Breast epithelium (tissue), 4 donors: ENCODE results near the gene ISG20L2. TPM values are rescaled to one million over a fixed set of nuclear protein-coding genes. Genes with fewer than 3 reads are reported as not detected.
A peak's percentile ranks its signal among the peaks of the same experiment; 100 is the strongest.

Source experiments
- DNase-seq, 2 donors: peaks; one replicate each; pipeline ENCODE4 v3.0.0-alpha.2; 2019; ENCODE audit warnings: low spot score in 2 of 2
- H3K27ac ChIP-seq, 2 donors: fragments of 200-600 bp; sonication (generic) in 1 of 2; one replicate each; pipeline ENCODE4 v1.5.1; 2016 to 2019; ENCODE audit warnings: mild to moderate bottlenecking in 1 of 2
- H3K27me3 ChIP-seq, 2 donors: fragments of 200-600 bp; sonication (generic) in 1 of 2; one replicate each; pipeline versions ENCODE4 v1.5.1 to v1.6.0; 2017 to 2019; ENCODE audit warnings: control low read depth in 1 of 2, mild to moderate bottlenecking in 1 of 2
- H3K36me3 ChIP-seq: fragments of 200-600 bp; one replicate; pipeline ENCODE4 v1.5.1; 2019
- H3K4me1 ChIP-seq, 2 donors: fragments of 200-600 bp; sonication (generic); one replicate each; pipeline ENCODE4 v1.5.1; 2016 to 2019; ENCODE audit warnings: control low read depth in 1 of 2
- H3K4me3 ChIP-seq, 3 donors: fragments of 200-600 bp; sonication (generic); 1 replicate in 2 of 3; 2 replicates in 1 of 3; pipeline ENCODE4 v1.5.1; 2016 to 2019; ENCODE audit warnings: mild to moderate bottlenecking in 3 of 3, moderate library complexity in 2 of 3
- H3K9me3 ChIP-seq, 2 donors: fragments of 200-600 bp; sonication (generic) in 1 of 2; one replicate each; pipeline ENCODE4 v1.5.1; 2016 to 2019; ENCODE audit warnings: control low read depth in 1 of 2
- POLR2A ChIP-seq: fragments of 450-650 bp; IDR thresholded peaks from one replicate; pipeline ENCODE4 v1.6.1; 2016; ENCODE audit warnings: antibody characterized with exemption, mild to moderate bottlenecking, moderate library complexity
- POLR2AphosphoS5 ChIP-seq, 3 donors: sonication (generic); formaldehyde crosslinking; IDR thresholded peaks; one replicate each; pipeline ENCODE4 v1.6.1; 2017; ENCODE audit warnings: antibody characterized with exemption in 3 of 3
- intact Hi-C: fragments of 100-400 bp; cut with DNase I; formaldehyde crosslinking; loops from one replicate; pipeline ENCODE4 v1.15.1; 2023; ENCODE audit warnings: low total_unique reads
- total RNA-seq, 3 donors: library from RNA; depleted of rRNA; stranded (reverse); fragments of >200 nt; gene quantifications; one replicate each; pipeline ENCODE4 v1.1.0, GENCODE V29; 2016
- TF ChIP-seq, protein P1 (sequence below), 3 donors: fragments of 450-650 bp; IDR thresholded peaks; one replicate each; pipeline ENCODE4 v1.5.1; 2016 to 2017; ENCODE audit warnings: antibody characterized with exemption in 3 of 3, mild to moderate bottlenecking in 3 of 3, moderate library complexity in 3 of 3

Gene ISG20L2
- total RNA-seq, 3 donors from 2014 or later, result 13.6 to 25.2 (median 21.0) TPM

- TF ChIP-seq, protein P1, sequence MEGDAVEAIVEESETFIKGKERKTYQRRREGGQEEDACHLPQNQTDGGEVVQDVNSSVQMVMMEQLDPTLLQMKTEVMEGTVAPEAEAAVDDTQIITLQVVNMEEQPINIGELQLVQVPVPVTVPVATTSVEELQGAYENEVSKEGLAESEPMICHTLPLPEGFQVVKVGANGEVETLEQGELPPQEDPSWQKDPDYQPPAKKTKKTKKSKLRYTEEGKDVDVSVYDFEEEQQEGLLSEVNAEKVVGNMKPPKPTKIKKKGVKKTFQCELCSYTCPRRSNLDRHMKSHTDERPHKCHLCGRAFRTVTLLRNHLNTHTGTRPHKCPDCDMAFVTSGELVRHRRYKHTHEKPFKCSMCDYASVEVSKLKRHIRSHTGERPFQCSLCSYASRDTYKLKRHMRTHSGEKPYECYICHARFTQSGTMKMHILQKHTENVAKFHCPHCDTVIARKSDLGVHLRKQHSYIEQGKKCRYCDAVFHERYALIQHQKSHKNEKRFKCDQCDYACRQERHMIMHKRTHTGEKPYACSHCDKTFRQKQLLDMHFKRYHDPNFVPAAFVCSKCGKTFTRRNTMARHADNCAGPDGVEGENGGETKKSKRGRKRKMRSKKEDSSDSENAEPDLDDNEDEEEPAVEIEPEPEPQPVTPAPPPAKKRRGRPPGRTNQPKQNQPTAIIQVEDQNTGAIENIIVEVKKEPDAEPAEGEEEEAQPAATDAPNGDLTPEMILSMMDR (IDR thresholded peaks at IDR 0.05), result no peak
- TF ChIP-seq POLR2A (no peak), POLR2AphosphoS5 (IDR thresholded peaks at IDR 0.05) (no peak)
- intact Hi-C loops, result no loop called here
- Histone ChIP-seq H3K27me3 (no peaks in the 10 kb centered on the region), H3K4me3 (no peak overlapping the region), H3K27ac (peak overlapping the region; percentile 66 to 68), H3K9me3 (no peaks in the 10 kb centered on the region), H3K4me1 (peaks cover 15 to 19% of the 10 kb centered on the region in 2 donors), H3K36me3 (no peaks in the 10 kb centered on the region)
- no peak for DNase-seq
Observed at GRCh38 chr1:156700736-156701531, 27.6 kb downstream of the ISG20L2 start.

DNA sequence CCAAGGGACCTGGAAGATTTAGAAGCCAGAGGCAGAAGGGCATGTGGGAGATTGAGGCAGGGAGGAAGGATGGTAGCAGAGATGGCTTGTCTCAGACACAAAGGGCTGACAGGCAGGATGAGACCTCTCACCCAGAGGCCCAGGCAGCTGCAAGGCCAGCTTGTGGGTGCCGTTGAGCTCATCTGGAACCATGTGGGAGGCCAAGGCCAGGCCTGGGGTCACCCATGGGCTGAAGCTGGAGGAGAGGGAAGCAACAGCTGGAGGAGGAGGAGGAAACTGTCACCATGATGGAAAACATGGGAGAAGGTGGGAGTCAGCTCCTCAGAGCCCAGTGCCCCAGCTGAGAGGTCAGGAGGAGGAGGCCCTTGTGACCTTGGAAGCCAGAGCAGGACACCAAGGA, 29.6 kb downstream of the ISG20L2 start:
- H3K36me3 ChIP-seq, result no peaks in the 10 kb centered on the region
- DNase-seq, result no peak
- peaks cover 7 to 12% of the 10 kb centered on the region in 2 donors for H3K4me1 ChIP-seq
- H3K4me3 ChIP-seq, result no peak overlapping the region
- no peaks in the 10 kb centered on the region for H3K27me3 ChIP-seq
- H3K9me3 ChIP-seq, result no peaks in the 10 kb centered on the region
- H3K27ac ChIP-seq, result peak overlapping the region in 1 of 2 donors; percentile 19
- intact Hi-C loops, result no loop called here
- TF ChIP-seq POLR2AphosphoS5 (IDR thresholded peaks at IDR 0.05) (no peak), POLR2A (no peak)
- TF ChIP-seq, protein P1 (IDR thresholded peaks at IDR 0.05), result no peak

DNA sequence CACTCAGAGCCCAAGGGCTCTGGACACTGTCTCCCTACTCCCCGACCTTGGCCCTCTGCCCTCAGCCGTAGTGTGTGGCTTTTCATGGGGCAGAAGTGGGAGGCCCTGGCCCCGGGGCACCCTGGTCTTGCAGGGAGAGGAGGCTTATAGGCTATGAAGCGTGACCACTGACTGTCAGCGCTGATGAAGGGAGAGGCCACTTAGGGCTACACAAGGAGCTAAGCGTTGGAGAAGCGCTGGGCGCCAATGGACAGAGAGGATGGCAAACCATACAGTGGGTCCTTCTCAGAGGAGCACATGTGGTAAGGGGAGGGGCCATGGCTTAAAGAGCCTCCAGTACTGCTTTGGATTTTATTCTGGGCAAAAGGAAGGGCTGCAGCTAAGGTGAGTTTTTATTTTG, 31.1 kb downstream of the ISG20L2 start:
- Histone ChIP-seq H3K27me3 (no peaks in the 10 kb centered on the region), H3K4me1 (peaks cover 3 to 16% of the 10 kb centered on the region in 2 donors), H3K4me3 (no peak overlapping the region), H3K36me3 (no peaks in the 10 kb centered on the region), H3K9me3 (no peaks in the 10 kb centered on the region), H3K27ac (peak overlapping the region; percentile 40 to 44)
- intact Hi-C loops, result no loop called here
- DNase-seq, result no peak
- TF ChIP-seq, protein P1 (IDR thresholded peaks at IDR 0.05), result no peak
- TF ChIP-seq POLR2A, result no peak

GRCh38 chr1:156696755-156697154, 31.8 kb downstream of the ISG20L2 start:
- intact Hi-C loops, result no loop called here
- Histone ChIP-seq H3K9me3 (no peaks in the 10 kb centered on the region), H3K36me3 (no peaks in the 10 kb centered on the region), H3K4me3 (no peak overlapping the region), H3K27me3 (no peaks in the 10 kb centered on the region), H3K4me1 (peaks cover 10 to 24% of the 10 kb centered on the region in 2 donors), H3K27ac (peak overlapping the region in 1 of 2 donors; percentile 44)
- TF ChIP-seq POLR2AphosphoS5 (IDR thresholded peaks at IDR 0.05) (no peak), POLR2A (no peak)
- TF ChIP-seq, protein P1 (IDR thresholded peaks at IDR 0.05), result no peak
- DNase-seq, result no peak

GRCh38 chr1:156694690-156694962, 33.9 kb downstream of the ISG20L2 start:
- peak overlapping the region; percentile 84 to 90 for H3K27ac ChIP-seq
- H3K27me3 ChIP-seq, result no peaks in the 10 kb centered on the region
- no peaks in the 10 kb centered on the region for H3K9me3 ChIP-seq
- no peaks in the 10 kb centered on the region for H3K36me3 ChIP-seq
- no peak overlapping the region for H3K4me3 ChIP-seq
- no peak for DNase-seq
- intact Hi-C loops, result no loop called here
- TF ChIP-seq, protein P1 (IDR thresholded peaks at IDR 0.05), result no peak
- TF ChIP-seq POLR2AphosphoS5 (IDR thresholded peaks at IDR 0.05), result no peak
- peaks cover 19 to 43% of the 10 kb centered on the region in 2 donors for H3K4me1 ChIP-seq
